SU-DHL-6 (cell line): Measurements from ENCODE around the gene RABGGTA.

Experiments used
- H2AFZ ChIP-seq: fragments of 200-600 bp; sonication (generic); 2 replicates; pipeline ENCODE4 v1.6.1; 2014; ENCODE audit warnings: low read depth, mild to moderate bottlenecking, moderate library complexity, mixed read lengths, antibody characterized with exemption, low read length; ENCODE audit not compliant: severe bottlenecking
- H3F3A ChIP-seq: fragments of 200-600 bp; shearing (Covaris generic); 2 replicates; pipeline ENCODE4 v1.6.0; 2016; ENCODE audit warnings: antibody characterized with exemption, mild to moderate bottlenecking; ENCODE audit not compliant: insufficient read depth
- H3K27ac ChIP-seq: fragments of 200-600 bp; sonication (generic); 2 replicates; pipeline ENCODE4 v1.5.1; 2016; ENCODE audit warnings: low read depth, mild to moderate bottlenecking, low read length, moderate library complexity, mixed read lengths
- H3K27me3 ChIP-seq: fragments of 200-600 bp; sonication (generic), shearing (Covaris generic); 2 replicates; pipeline ENCODE4 v1.6.0; 2014; ENCODE audit warnings: mild to moderate bottlenecking, low read length
- H3K36me3 ChIP-seq: fragments of 200-600 bp; sonication (generic); 2 replicates; pipeline ENCODE4 v1.6.1; 2014; ENCODE audit warnings: mild to moderate bottlenecking, low read length, mixed read lengths
- H3K4me2 ChIP-seq: fragments of 300-600, 200-600 bp; shearing (Covaris generic), sonication (generic); 2 replicates; pipeline ENCODE4 v1.6.0; 2014; ENCODE audit warnings: low read length, low read depth, mild to moderate bottlenecking; ENCODE audit not compliant: poor library complexity, severe bottlenecking
- H3K4me3 ChIP-seq: fragments of 200-600 bp; sonication (generic); 2 replicates; pipeline ENCODE4 v1.5.1; 2014; ENCODE audit warnings: antibody characterized with exemption, low read length, mild to moderate bottlenecking, mixed read lengths; ENCODE audit not compliant: insufficient read depth, poor library complexity, severe bottlenecking
- H3K79me2 ChIP-seq: fragments of 200-600 bp; sonication (generic); 2 replicates; pipeline ENCODE4 v1.6.1; 2014; ENCODE audit warnings: mild to moderate bottlenecking, low read length, moderate library complexity; ENCODE audit not compliant: insufficient read depth
- H3K9ac ChIP-seq: fragments of 200-600 bp; sonication (generic); 2 replicates; pipeline ENCODE4 v1.7.0; 2014; ENCODE audit warnings: mild to moderate bottlenecking, low read length
- H3K9me2 ChIP-seq: fragments of 200-600 bp; sonication (generic); replicated peaks from 2 replicates; pipeline ENCODE4 v1.6.1; 2014; ENCODE audit warnings: low read length; ENCODE audit not compliant: insufficient read depth
- H3K9me3 ChIP-seq: fragments of 200-600 bp; sonication (generic); 2 replicates; pipeline ENCODE4 v1.6.1; 2014; ENCODE audit warnings: low read length, mixed read lengths; ENCODE audit not compliant: insufficient read depth
- H4K20me1 ChIP-seq: fragments of 200-600 bp; sonication (generic); 2 replicates; pipeline ENCODE4 v1.6.1; 2014; ENCODE audit warnings: low read depth, mild to moderate bottlenecking, antibody characterized with exemption, low read length, moderate library complexity, mixed read lengths
- EZH2phosphoT487 ChIP-seq: fragments of 200-600 bp; sonication (generic), shearing (Covaris generic); conservative IDR thresholded peaks from 2 replicates; pipeline ENCODE4 v1.6.1; 2018; ENCODE audit warnings: mild to moderate bottlenecking, antibody characterized with exemption, low read length, moderate library complexity, mixed read lengths
- TF ChIP-seq, protein P1 (sequence below): fragments of 200-600 bp; sonication (generic); IDR thresholded peaks from one replicate; pipeline ENCODE4 v1.5.1; 2017; ENCODE audit warnings: antibody characterized with exemption, mild to moderate bottlenecking, low read length, moderate library complexity; ENCODE audit not compliant: insufficient read depth, poor library complexity, severe bottlenecking

RABGGTA gene

GRCh38 chr14:24282736-24283135 is 11.3 kb upstream of the RABGGTA start:
- no peaks in the 10 kb centered on the region for H3K9me2 ChIP-seq
- H3K4me3 ChIP-seq = no peak overlapping the region
- H4K20me1 ChIP-seq = no peaks in the 10 kb centered on the region
- no peaks in the 10 kb centered on the region for H3K79me2 ChIP-seq
- H3K27ac ChIP-seq = no peak overlapping the region
- H3K4me2 ChIP-seq = no peak overlapping the region
- no peaks in the 10 kb centered on the region for H3K9me3 ChIP-seq
- no peak for TF ChIP-seq EZH2phosphoT487
- TF ChIP-seq, protein P1, sequence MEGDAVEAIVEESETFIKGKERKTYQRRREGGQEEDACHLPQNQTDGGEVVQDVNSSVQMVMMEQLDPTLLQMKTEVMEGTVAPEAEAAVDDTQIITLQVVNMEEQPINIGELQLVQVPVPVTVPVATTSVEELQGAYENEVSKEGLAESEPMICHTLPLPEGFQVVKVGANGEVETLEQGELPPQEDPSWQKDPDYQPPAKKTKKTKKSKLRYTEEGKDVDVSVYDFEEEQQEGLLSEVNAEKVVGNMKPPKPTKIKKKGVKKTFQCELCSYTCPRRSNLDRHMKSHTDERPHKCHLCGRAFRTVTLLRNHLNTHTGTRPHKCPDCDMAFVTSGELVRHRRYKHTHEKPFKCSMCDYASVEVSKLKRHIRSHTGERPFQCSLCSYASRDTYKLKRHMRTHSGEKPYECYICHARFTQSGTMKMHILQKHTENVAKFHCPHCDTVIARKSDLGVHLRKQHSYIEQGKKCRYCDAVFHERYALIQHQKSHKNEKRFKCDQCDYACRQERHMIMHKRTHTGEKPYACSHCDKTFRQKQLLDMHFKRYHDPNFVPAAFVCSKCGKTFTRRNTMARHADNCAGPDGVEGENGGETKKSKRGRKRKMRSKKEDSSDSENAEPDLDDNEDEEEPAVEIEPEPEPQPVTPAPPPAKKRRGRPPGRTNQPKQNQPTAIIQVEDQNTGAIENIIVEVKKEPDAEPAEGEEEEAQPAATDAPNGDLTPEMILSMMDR = no peak
- no peaks in the 10 kb centered on the region for H3K36me3 ChIP-seq
- H3K27me3 ChIP-seq = no peaks in the 10 kb centered on the region
- no peak overlapping the region for H2AFZ ChIP-seq
- no peaks in the 10 kb centered on the region for H3F3A ChIP-seq
- no peak overlapping the region for H3K9ac ChIP-seq

- Histone ChIP-seq H3K9me3 (no peaks in the 10 kb centered on the region), H4K20me1 (no peaks in the 10 kb centered on the region), H2AFZ (no peak overlapping the region), H3K27me3 (no peaks in the 10 kb centered on the region), H3K36me3 (no peaks in the 10 kb centered on the region), H3K27ac (no peak overlapping the region), H3K4me2 (no peak overlapping the region), H3K9ac (no peak overlapping the region), H3F3A (no peaks in the 10 kb centered on the region), H3K9me2 (no peaks in the 10 kb centered on the region), H3K79me2 (no peaks in the 10 kb centered on the region), H3K4me3 (no peak overlapping the region)
- TF ChIP-seq EZH2phosphoT487 = no peak
- TF ChIP-seq, protein P1 = no peak
Measured at GRCh38 chr14:24281636-24282035, 10.2 kb upstream of the RABGGTA start.

DNA sequence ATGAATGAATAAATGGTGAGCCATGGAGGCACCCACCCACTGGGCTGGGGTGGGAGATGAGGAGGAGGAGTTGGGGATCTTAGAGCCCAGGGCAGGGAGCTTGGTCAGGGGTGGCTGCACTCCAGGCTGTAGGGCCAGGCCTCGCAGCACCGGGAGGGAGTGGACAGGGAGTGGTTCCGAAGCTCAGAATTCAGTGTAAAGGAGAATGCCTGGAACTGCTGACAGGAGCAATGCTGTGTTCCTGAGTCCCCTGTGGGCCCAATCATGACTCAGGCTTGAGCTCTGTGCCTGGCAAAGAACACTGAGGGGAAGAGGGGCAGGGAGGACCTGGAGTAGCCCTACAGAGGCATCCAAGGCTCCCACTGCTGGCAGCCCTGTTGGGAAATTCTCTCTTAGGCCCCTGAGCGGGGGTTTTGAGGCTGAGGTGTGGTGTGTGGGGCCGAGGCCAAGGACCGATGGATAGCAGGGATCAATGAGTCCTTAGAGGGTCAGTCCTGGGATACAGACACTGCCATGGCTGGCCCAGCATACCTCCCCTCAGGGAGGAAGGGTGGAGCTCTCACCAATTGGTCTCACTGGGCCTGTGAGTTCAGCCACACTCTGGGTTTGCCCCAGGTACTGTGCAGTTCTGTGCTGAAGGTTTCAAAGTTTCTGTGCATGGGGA is 9.5 kb upstream of the RABGGTA start:
- Histone ChIP-seq H3K9ac (no peak overlapping the region), H2AFZ (no peak overlapping the region), H4K20me1 (no peaks in the 10 kb centered on the region)

More for the DNA sequence above, 9.5 kb upstream of the RABGGTA start:
- Histone ChIP-seq H3K4me2 (no peak overlapping the region), H3K27me3 (no peaks in the 10 kb centered on the region), H3K9me3 (no peaks in the 10 kb centered on the region), H3K27ac (no peak overlapping the region), H3K36me3 (no peaks in the 10 kb centered on the region), H3K9me2 (no peaks in the 10 kb centered on the region), H3K79me2 (no peaks in the 10 kb centered on the region), H3F3A (no peaks in the 10 kb centered on the region), H3K4me3 (no peak overlapping the region)
- TF ChIP-seq, protein P1 = no peak
